Tibial nerve (tissue), 4 donors: ENCODE results near the gene MYL12A. TPM values are rescaled to one million over a fixed set of nuclear protein-coding genes. Genes with fewer than 3 reads are reported as not detected.

Experiments
- DNase-seq, 2 donors: peaks; one replicate each; pipeline ENCODE4 v3.0.0-alpha.2; 2019; ENCODE audit warnings: low spot score in 2 of 2
- H3K27ac ChIP-seq, 4 donors: fragments of 200-600 bp; sonication (generic) in 3 of 4; one replicate each; pipeline ENCODE4 v1.5.1; 2017 to 2019; ENCODE audit warnings: mild to moderate bottlenecking in 1 of 4
- H3K27me3 ChIP-seq, 2 donors: fragments of 200-600 bp; sonication (generic) in 1 of 2; one replicate each; pipeline versions ENCODE4 v1.5.1 to v1.6.0; 2017 to 2019
- H3K36me3 ChIP-seq, 3 donors: fragments of 200-600 bp; sonication (generic); one replicate each; pipeline ENCODE4 v1.5.1; 2018 to 2019
- H3K4me1 ChIP-seq, 4 donors: fragments of 200-600 bp; sonication (generic) in 3 of 4; one replicate each; pipeline ENCODE4 v1.5.1; 2017 to 2019
- H3K4me3 ChIP-seq, 4 donors: fragments of 200-600 bp; sonication (generic) in 3 of 4; one replicate each; pipeline ENCODE4 v1.5.1; 2017 to 2019; ENCODE audit warnings: mild to moderate bottlenecking in 1 of 4, moderate library complexity in 1 of 4
- H3K9me3 ChIP-seq, 4 donors: fragments of 200-600 bp; sonication (generic) in 3 of 4; one replicate each; pipeline ENCODE4 v1.5.1; 2017 to 2019
- CTCF ChIP-seq, 5 experiments: fragments of 200-600 bp in 3 of 5; fragments of 450-650 bp in 2 of 5; sonication (generic) in 3 of 5; IDR thresholded peaks; one replicate each; pipeline ENCODE4 v1.5.1; 2016 to 2019; ENCODE audit warnings: antibody characterized with exemption in 5 of 5, mild to moderate bottlenecking in 3 of 5, moderate library complexity in 2 of 5
- EP300 ChIP-seq, 2 donors: sonication (generic); formaldehyde crosslinking; IDR thresholded peaks; one replicate each; pipeline ENCODE4 v1.6.1; 2017; ENCODE audit warnings: antibody characterized with exemption in 2 of 2, mild to moderate bottlenecking in 1 of 2
- POLR2A ChIP-seq, 2 donors: fragments of 450-650 bp; IDR thresholded peaks; one replicate each; pipeline ENCODE4 v1.6.1; 2017; ENCODE audit warnings: antibody characterized with exemption in 2 of 2, mild to moderate bottlenecking in 2 of 2, moderate library complexity in 2 of 2
- WGBS, 2 donors: methylation state at CpG; one replicate each; pipeline ENCODE4 v1.1.5; 2018; 5-methylcytosine and 5-hydroxymethylcytosine counted together
- total RNA-seq, 4 donors: library from RNA; depleted of rRNA; stranded (reverse); fragments of >200 nt; gene quantifications; one replicate each; pipeline ENCODE4 v1.1.0, GENCODE V29; 2016

MYL12A gene
- total RNA-seq, 4 donors from 2014 or later: 387 to 515 (median 415) TPM

- WGBS, 2 donors: 77 to 83% methylated on average over 3 of the region's 3 CpGs
- no peaks in the 10 kb centered on the region for H3K4me1 ChIP-seq
- no peak overlapping the region for H3K27ac ChIP-seq
- TF ChIP-seq EP300 (IDR thresholded peaks at IDR 0.05) (no peak), CTCF (IDR thresholded peaks at IDR 0.05) (no peak), POLR2A (IDR thresholded peaks at IDR 0.05) (no peak)
- DNase-seq: no peak
- no peaks in the 10 kb centered on the region for H3K36me3 ChIP-seq
- H3K27me3 ChIP-seq: no peaks in the 10 kb centered on the region
- H3K4me3 ChIP-seq: no peak overlapping the region
- no peaks in the 10 kb centered on the region for H3K9me3 ChIP-seq
Measured at GRCh38 chr18:3225588-3225987, 22.0 kb upstream of the MYL12A start.

- DNase-seq: no peak
- 75 to 79% methylated on average over 6 of the region's 6 CpGs for WGBS, 2 donors
- TF ChIP-seq EP300 (IDR thresholded peaks at IDR 0.05) (peak in 1 of 2 donors; percentile 42), POLR2A (IDR thresholded peaks at IDR 0.05) (no peak)
- H3K4me1 ChIP-seq: no peaks in the 10 kb centered on the region
- H3K27ac ChIP-seq: peak overlapping the region in 1 of 4 donors; percentile 19
- no peaks in the 10 kb centered on the region for H3K9me3 ChIP-seq
- no peaks in the 10 kb centered on the region for H3K36me3 ChIP-seq
- no peak overlapping the region for H3K4me3 ChIP-seq
- no peaks in the 10 kb centered on the region for H3K27me3 ChIP-seq
Measured at GRCh38 chr18:3226048-3226447, 21.6 kb upstream of the MYL12A start.

- Histone ChIP-seq H3K4me3 (no peak overlapping the region), H3K36me3 (no peaks in the 10 kb centered on the region), H3K27ac (no peak overlapping the region), H3K9me3 (no peaks in the 10 kb centered on the region), H3K27me3 (no peaks in the 10 kb centered on the region), H3K4me1 (peaks cover 0 to 8% (median 0%) of the 10 kb centered on the region in 4 donors)
- no peak for DNase-seq
- WGBS, 2 donors: 79 to 83% methylated on average over 9 of the region's 9 CpGs
- no peak for TF ChIP-seq EP300 (IDR thresholded peaks at IDR 0.05)
- TF ChIP-seq CTCF (IDR thresholded peaks at IDR 0.05): no peak
- TF ChIP-seq POLR2A (IDR thresholded peaks at IDR 0.05): no peak
Measured at GRCh38 chr18:3230401-3231334, 16.9 kb upstream of the MYL12A start.

- Histone ChIP-seq H3K4me3 (no peak overlapping the region), H3K36me3 (no peaks in the 10 kb centered on the region), H3K27ac (no peak overlapping the region), H3K4me1 (peaks cover 0 to 8% (median 0%) of the 10 kb centered on the region in 4 donors), H3K27me3 (no peaks in the 10 kb centered on the region), H3K9me3 (no peaks in the 10 kb centered on the region)
- DNase-seq: no peak
- WGBS, 2 donors: 91% methylated on average over 1 of the region's 1 CpG
- TF ChIP-seq POLR2A (IDR thresholded peaks at IDR 0.05) (no peak), EP300 (IDR thresholded peaks at IDR 0.05) (no peak), CTCF (IDR thresholded peaks at IDR 0.05) (no peak)
Measured at GRCh38 chr18:3233004-3233403, 14.6 kb upstream of the MYL12A start.

- H3K4me3 ChIP-seq: no peak overlapping the region
- no peak for TF ChIP-seq CTCF (IDR thresholded peaks at IDR 0.05)
- no peak for TF ChIP-seq POLR2A (IDR thresholded peaks at IDR 0.05)
- TF ChIP-seq EP300 (IDR thresholded peaks at IDR 0.05): no peak
Measured at GRCh38 chr18:3233433-3234168, 14.0 kb upstream of the MYL12A start.

More at GRCh38 chr18:3233433-3234168, 14.0 kb upstream of the MYL12A start:
- no peak for DNase-seq
- Histone ChIP-seq H3K27me3 (no peaks in the 10 kb centered on the region), H3K4me1 (peaks cover 0 to 8% (median 0%) of the 10 kb centered on the region in 4 donors), H3K36me3 (no peaks in the 10 kb centered on the region), H3K9me3 (no peaks in the 10 kb centered on the region), H3K27ac (no peak overlapping the region)
- WGBS, 2 donors: 86 to 87% methylated on average over 4 of the region's 4 CpGs
